Tibial artery (tissue), 4 donors: ENCODE data around the gene CHCHD1.

Experiments
- DNase-seq, 2 donors: peaks; one replicate each; pipeline ENCODE4 v3.0.0-alpha.2; 2019
- H3K27ac ChIP-seq, 2 donors: fragments of 200-600 bp; sonication (generic) in 1 of 2; 1 replicate in 1 of 2; 2 replicates in 1 of 2; pipeline ENCODE4 v1.5.1; 2018 to 2019; ENCODE audit warnings: mild to moderate bottlenecking in 1 of 2
- H3K27me3 ChIP-seq, 2 donors: fragments of 200-600 bp; sonication (generic) in 1 of 2; one replicate each; pipeline versions ENCODE4 v1.5.1 to v1.6.0; 2016 to 2019
- H3K36me3 ChIP-seq, 3 donors: fragments of 200-600 bp; sonication (generic) in 2 of 3; one replicate each; pipeline ENCODE4 v1.5.1; 2016 to 2019; ENCODE audit warnings: mild to moderate bottlenecking in 2 of 3
- H3K4me1 ChIP-seq, 4 donors: fragments of 200-600 bp; sonication (generic) in 2 of 4; 1 replicate in 3 of 4; 2 replicates in 1 of 4; pipeline ENCODE4 v1.5.1; 2016 to 2019
- H3K4me3 ChIP-seq, 2 donors: fragments of 200-600 bp; sonication (generic) in 1 of 2; 1 replicate in 1 of 2; 2 replicates in 1 of 2; pipeline ENCODE4 v1.5.1; 2018 to 2019; ENCODE audit warnings: mild to moderate bottlenecking in 2 of 2
- H3K9me3 ChIP-seq, 3 donors: fragments of 200-600 bp; sonication (generic) in 1 of 3; one replicate each; pipeline ENCODE4 v1.5.1; 2016 to 2019
- CTCF ChIP-seq, 2 experiments: fragments of 200-600 bp in 1 of 2; fragments of 450-650 bp in 1 of 2; IDR thresholded peaks; one replicate each; pipeline ENCODE4 v1.5.1; 2017 to 2019; ENCODE audit warnings: antibody characterized with exemption in 2 of 2, mild to moderate bottlenecking in 1 of 2, moderate library complexity in 1 of 2
- intact Hi-C: fragments of 100-400 bp; cut with DNase I; formaldehyde crosslinking; loops from one replicate; pipeline ENCODE4 v1.15.0; 2023; ENCODE audit warnings: low total_unique reads

CHCHD1 gene

GRCh38 chr10:73812657-73813056 is 30.8 kb downstream of the CHCHD1 start:
- no peak overlapping the region for H3K4me3 ChIP-seq
- DNase-seq: no peak
- H3K4me1 ChIP-seq: peaks cover 0 to 19% (median 14%) of the 10 kb centered on the region in 4 donors
- TF ChIP-seq CTCF (IDR thresholded peaks at IDR 0.05): no peak
- peak overlapping the region in 1 of 2 donors; percentile 93 for H3K27ac ChIP-seq
- H3K9me3 ChIP-seq: no peaks in the 10 kb centered on the region
- intact Hi-C loops: no loop called here
- peaks cover 47 to 69% (median 48%) of the 10 kb centered on the region in 3 donors for H3K36me3 ChIP-seq
- no peaks in the 10 kb centered on the region for H3K27me3 ChIP-seq

DNA sequence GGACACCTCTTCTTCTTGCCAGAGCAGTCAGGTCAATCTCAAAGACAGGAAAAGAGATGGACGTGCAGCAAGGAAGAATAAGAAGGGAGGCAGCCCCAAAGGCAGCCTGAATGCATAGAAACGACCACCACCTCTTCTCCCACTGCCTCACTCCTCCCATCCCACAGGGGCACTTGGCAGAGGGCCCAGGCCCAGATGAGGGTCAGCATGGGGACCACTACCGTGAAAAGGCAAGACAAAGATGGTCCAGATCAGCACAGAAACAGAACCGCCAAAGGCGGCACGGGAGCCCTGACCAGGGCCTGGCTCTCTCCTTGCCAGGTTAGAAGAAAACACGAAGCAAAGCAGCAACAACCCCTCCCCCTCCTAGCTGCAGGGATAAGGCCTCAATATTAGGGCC is 31.5 kb downstream of the CHCHD1 start:
- no peaks in the 10 kb centered on the region for H3K9me3 ChIP-seq
- H3K36me3 ChIP-seq: peaks cover 47 to 69% (median 53%) of the 10 kb centered on the region in 3 donors
- no peaks in the 10 kb centered on the region for H3K27me3 ChIP-seq
- intact Hi-C loops: no loop called here
- DNase-seq: no peak
- peaks cover 0 to 19% (median 12%) of the 10 kb centered on the region in 4 donors for H3K4me1 ChIP-seq
- TF ChIP-seq CTCF (IDR thresholded peaks at IDR 0.05): no peak
- no peak overlapping the region for H3K4me3 ChIP-seq
- no peak overlapping the region for H3K27ac ChIP-seq

DNA sequence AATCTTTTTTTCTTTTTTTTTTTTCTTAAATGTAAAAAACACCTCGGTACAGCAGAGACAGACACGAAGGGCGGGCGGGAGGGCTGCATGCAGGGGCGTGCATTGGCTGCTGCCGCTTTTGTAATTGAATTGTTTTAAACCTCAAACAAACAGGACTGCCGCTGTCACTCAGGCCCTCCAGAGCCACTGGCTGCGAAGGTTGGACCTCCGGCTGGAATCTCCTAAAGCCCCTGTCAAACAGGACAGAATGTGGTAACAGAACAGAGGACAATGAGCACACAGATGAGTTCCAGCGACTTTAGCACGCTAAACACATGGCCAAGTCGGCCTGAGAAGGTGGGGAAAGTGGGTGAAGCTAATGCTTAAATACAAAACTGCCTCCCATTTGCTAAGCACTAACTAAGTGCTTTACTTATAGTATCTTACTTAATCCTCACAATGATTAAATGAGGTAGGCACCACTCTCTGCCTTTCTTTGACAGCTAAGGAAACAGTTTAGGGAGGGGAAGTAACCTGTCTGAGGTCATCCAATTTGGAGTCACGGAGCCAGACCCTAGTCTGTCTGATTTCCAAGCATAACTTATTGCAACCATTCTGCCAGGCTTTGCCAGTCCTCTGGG is 32.5 kb downstream of the CHCHD1 start:
- intact Hi-C loops: no loop called here

GRCh38 chr10:73814896-73815718 is 33.3 kb downstream of the CHCHD1 start:
- no peaks in the 10 kb centered on the region for H3K27me3 ChIP-seq
- no peak for DNase-seq
- H3K4me3 ChIP-seq: no peak overlapping the region
- intact Hi-C loops: no loop called here
- TF ChIP-seq CTCF (IDR thresholded peaks at IDR 0.05): peak in 1 of 2 experiments; percentile 15
- no peaks in the 10 kb centered on the region for H3K9me3 ChIP-seq
- peak overlapping the region in 1 of 2 donors; percentile 31 for H3K27ac ChIP-seq
- peaks cover 58 to 77% (median 63%) of the 10 kb centered on the region in 3 donors for H3K36me3 ChIP-seq
- peaks cover 0 to 19% (median 10%) of the 10 kb centered on the region in 4 donors for H3K4me1 ChIP-seq

More for the DNA sequence above, 32.5 kb downstream of the CHCHD1 start:
- no peak overlapping the region for H3K27ac ChIP-seq
- H3K9me3 ChIP-seq: no peaks in the 10 kb centered on the region
- no peak for TF ChIP-seq CTCF (IDR thresholded peaks at IDR 0.05)
- DNase-seq: no peak
- peaks cover 0 to 19% (median 12%) of the 10 kb centered on the region in 4 donors for H3K4me1 ChIP-seq
- no peak overlapping the region for H3K4me3 ChIP-seq
- peaks cover 52 to 70% (median 62%) of the 10 kb centered on the region in 3 donors for H3K36me3 ChIP-seq
- no peaks in the 10 kb centered on the region for H3K27me3 ChIP-seq

DNA sequence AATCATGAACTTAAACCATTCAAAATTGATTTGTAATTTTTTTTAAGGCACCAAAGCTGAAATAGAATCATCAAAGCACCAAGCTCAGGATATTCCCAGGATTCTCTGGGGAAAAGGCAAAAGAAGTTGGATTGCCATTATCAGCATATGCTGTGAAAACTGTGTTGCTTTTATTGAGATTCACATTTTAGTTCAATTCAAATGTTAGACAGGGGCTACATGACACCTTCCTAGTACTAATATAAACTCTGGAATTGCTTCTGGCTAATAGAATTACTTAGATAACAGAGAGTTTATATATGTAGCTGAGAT is 33.8 kb downstream of the CHCHD1 start:
- Histone ChIP-seq H3K27ac (peak overlapping the region; percentile 15 to 31), H3K27me3 (no peaks in the 10 kb centered on the region), H3K4me1 (peaks cover 0 to 15% (median 7%) of the 10 kb centered on the region in 4 donors), H3K9me3 (no peaks in the 10 kb centered on the region), H3K4me3 (no peak overlapping the region), H3K36me3 (peaks cover 59 to 78% (median 63%) of the 10 kb centered on the region in 3 donors)
- TF ChIP-seq CTCF (IDR thresholded peaks at IDR 0.05): no peak
- no peak for DNase-seq
- intact Hi-C loops: no loop called here
